NCI-H2227 (cell line): ENCODE results near the gene TSSK6.

Experiments
- DNase-seq: peaks from one replicate; lab custom pipeline; 2025; ENCODE audit not compliant: unreplicated experiment; lab: John Stamatoyannopoulos, UW

The TSSK6 gene

GRCh38 chr19:19531951-19532805 is 16.8 kb upstream of the TSSK6 start:
- DNase-seq, result peak; percentile 80

- no peak for DNase-seq
Measured at GRCh38 chr19:19530889-19531288, 15.5 kb upstream of the TSSK6 start.

- DNase-seq, result no peak
Measured at GRCh38 chr19:19530423-19530804, 15.1 kb upstream of the TSSK6 start.

GRCh38 chr19:19529783-19530422 is 14.6 kb upstream of the TSSK6 start:
- no peak for DNase-seq

- peak; percentile 68 for DNase-seq
Measured at GRCh38 chr19:19528721-19529490, 13.6 kb upstream of the TSSK6 start, which contains the start of gene YJEFN3. Gene YJEFN3 (plus strand): TSS chr19:19528911. CDS start chr19:19528933, 22 bp downstream.

GRCh38 chr19:19527674-19528625 is 12.6 kb upstream of the TSSK6 start:
- DNase-seq, result no peak

- no peak for DNase-seq
Measured at GRCh38 chr19:19527371-19527656, 12.0 kb upstream of the TSSK6 start.

GRCh38 chr19:19526581-19527370 is 11.4 kb upstream of the TSSK6 start:
- DNase-seq, result no peak

GRCh38 chr19:19525611-19526380 is 10.4 kb upstream of the TSSK6 start:
- DNase-seq, result no peak

- no peak for DNase-seq
Measured at GRCh38 chr19:19524053-19524452, 8.7 kb upstream of the TSSK6 start.

- DNase-seq, result no peak
Measured at GRCh38 chr19:19523177-19523576, 7.8 kb upstream of the TSSK6 start.

- no peak for DNase-seq
Measured at GRCh38 chr19:19520989-19521388, 5.6 kb upstream of the TSSK6 start.

GRCh38 chr19:19517235-19517619 is 1.9 kb upstream of the TSSK6 start:
- no peak for DNase-seq

GRCh38 chr19:19515642-19516519 is 533 bp upstream of the TSSK6 start, which contains the start of gene NDUFA13:
Gene NDUFA13 (plus strand): TSS chr19:19516225. CDS start chr19:19516239, 14 bp downstream.
- peak; percentile 94 for DNase-seq

- no peak for DNase-seq
Measured at GRCh38 chr19:19514215-19514657, 1.1 kb downstream of the TSSK6 start.

GRCh38 chr19:19513682-19514081 is 1.7 kb downstream of the TSSK6 start:
- no peak for DNase-seq

GRCh38 chr19:19510432-19510831 is 4.9 kb downstream of the TSSK6 start:
- no peak for DNase-seq

GRCh38 chr19:19508217-19508616 is 7.1 kb downstream of the TSSK6 start:
- DNase-seq, result no peak
